GM12892 (cell line): Measurements from ENCODE around the gene ARHGAP22.

Experiments used
- POLR2A ChIP-seq: IDR thresholded peaks from 2 replicates; pipeline ENCODE4 v1.6.1; 2011; ENCODE audit warnings: low read depth, low read length, control low read depth
- POLR2AphosphoS5 ChIP-seq: IDR thresholded peaks from 2 replicates; pipeline ENCODE4 v1.6.1; 2011; ENCODE audit warnings: low read depth, low read length, control low read depth
- TAF1 ChIP-seq: IDR thresholded peaks from 2 replicates; pipeline ENCODE4 v1.6.1; 2011; ENCODE audit warnings: low read depth, mild to moderate bottlenecking, control low read depth, low read length, borderline replicate concordance

- TF ChIP-seq TAF1 (no peak), POLR2A (no peak), POLR2AphosphoS5 (no peak)
These were observed 2.3 kb downstream of the ARHGAP22 start for GRCh38 chr10:48602401-48603135.
